T-helper 9 cell (primary cell): ENCODE measurements around the gene EVL.

Experiments used
- DNase-seq: peaks from one replicate; pipeline ENCODE4 v3.0.0-alpha.2; 2020

The EVL gene

DNA sequence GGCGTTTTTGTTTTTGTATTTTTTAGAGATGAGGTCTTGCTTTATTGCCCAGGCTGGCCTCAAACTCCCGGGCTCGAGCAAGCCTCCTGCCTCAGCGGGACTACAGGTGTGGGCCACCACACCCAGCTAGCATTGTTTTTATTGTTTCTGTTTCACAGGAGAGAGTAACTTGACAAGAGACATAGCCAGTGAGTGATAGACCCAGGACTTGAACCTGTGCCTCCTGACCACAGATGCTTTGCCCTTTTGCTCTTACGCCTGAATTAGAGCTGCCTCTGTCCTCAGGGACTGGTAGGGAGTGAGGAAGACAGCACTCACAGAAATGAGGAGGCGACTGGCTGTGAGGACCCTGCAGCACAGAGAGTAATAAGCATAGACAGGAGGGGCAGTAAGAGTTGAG is 2.3 kb downstream of the EVL start:
- DNase-seq = no peak

GRCh38 chr14:100067971-100068959 is 3.0 kb downstream of the EVL start:
- peak; percentile 82 for DNase-seq

GRCh38 chr14:100069161-100069800 is 4.1 kb downstream of the EVL start:
- DNase-seq = no peak

DNA sequence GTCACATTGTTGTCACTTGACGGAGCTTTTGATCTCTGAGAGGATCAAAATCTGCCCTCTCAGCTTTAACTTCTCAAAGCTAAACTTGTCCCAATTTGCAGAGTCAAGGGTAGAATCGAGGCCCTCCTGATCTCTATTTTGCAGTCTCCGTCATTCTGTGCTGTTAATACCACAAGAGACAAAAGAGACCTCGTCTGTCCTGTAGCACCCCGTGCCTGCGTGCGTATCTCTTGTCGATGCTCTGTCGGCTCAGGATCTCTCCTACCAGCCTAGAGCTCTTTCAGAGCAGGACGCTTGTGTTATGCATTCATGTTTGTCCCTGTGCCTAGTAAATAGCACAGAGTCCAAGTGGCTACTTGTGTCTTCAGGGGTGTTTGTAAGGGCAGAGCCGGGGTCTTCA is 5.1 kb downstream of the EVL start:
- DNase-seq = no peak

GRCh38 chr14:100071545-100071944 is 6.3 kb downstream of the EVL start:
- DNase-seq = no peak

GRCh38 chr14:100072783-100073346 is 7.6 kb downstream of the EVL start:
- DNase-seq = peak; percentile 56

GRCh38 chr14:100073576-100074430 is 8.6 kb downstream of the EVL start:
- DNase-seq = no peak

- no peak for DNase-seq
Measured at GRCh38 chr14:100074431-100075100, 9.3 kb downstream of the EVL start.

DNA sequence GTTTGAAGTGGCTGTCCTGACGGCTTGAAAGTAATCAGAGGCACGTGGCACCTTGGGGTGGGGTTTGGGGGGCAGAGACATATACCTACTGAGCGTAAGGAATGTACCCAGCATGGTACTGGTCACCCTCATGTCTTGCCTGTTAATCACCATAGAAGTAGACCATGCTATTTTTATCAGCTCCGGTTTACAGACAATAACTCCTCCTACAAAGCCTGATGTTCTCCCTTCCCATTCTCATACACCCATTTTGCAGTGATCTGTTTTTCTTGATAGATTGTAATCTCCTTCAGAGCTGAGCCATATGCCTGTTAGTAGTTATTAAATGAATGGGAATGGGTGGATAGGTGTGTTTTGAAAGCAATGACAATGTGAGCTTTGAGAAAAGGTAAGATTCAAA is 10.5 kb downstream of the EVL start:
- no peak for DNase-seq

GRCh38 chr14:100076133-100076532 is 10.9 kb downstream of the EVL start:
- DNase-seq = no peak

DNA sequence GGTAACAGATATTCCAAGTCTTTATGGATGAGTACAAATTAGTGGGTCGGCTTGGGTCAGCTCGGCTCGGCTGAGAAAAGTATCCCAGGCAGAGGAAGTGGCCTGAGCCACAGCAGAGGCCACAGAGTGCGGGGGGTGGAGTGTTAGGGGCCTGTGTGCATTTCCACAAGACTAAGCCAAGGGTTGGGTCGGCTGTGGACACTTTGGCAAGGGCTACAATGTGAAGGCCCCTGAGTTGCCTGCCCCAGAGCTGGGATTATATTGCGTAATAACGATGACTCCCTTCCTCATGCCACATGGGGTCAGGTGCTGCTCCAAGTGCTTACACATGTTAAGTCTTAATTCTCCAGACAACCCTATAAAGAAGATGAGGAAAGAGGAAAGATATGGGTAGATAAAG is 11.4 kb downstream of the EVL start:
- no peak for DNase-seq

DNA sequence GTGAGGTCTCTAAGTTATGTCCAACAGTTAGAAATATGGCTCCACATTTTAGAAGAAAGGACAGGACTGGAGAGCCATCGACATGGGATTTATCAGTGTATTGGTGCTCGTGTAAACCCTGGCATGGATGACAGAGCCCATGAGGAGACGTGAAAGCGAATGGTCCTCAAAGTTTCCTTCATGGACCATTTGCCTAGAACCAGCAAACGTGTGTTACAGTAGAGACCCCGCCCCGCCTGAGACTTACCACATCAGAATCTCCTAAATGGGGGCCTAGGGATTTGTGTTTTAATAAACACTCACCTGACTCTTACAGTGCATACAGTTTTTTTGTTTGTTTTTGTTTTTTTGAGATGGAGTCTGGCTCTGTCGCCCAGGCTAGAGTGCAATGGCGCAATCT is 12.2 kb downstream of the EVL start:
- no peak for DNase-seq

- no peak for DNase-seq
Measured at GRCh38 chr14:100078216-100078803, 13.1 kb downstream of the EVL start.

DNA sequence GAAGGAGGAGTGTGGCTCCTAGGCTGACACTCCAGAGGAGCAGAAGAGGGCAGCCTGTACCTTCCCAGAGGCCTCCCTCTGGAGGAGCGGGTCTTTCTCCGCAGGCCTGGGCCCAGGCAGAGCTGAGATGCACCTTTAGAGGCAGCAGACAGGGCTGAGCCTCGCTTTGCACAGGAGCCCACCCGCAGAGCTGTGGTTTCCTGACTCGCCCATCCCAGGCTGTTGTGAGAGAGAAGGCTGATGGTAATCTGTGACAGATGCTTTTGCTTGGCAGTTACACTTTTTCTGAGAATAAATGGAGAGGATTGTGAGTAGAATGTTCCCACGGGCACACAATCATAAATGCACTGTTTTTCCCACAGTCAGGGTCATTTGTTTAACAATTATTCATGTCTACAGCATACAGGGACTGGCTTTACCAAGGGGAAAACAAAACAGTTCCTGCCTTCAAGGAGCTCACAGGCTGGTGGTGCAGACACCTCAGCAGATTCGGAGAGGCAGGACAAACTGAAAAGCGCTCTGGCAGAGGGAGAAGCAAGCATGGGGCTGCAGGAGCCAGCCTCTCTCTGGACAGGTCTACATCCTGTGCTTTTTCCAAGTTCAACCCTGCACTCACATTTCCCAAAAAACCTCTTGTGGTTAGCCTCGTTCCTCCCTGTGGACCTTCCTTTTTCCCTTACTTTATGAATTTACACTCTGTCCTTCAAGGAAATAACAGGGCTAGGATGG is 13.9 kb downstream of the EVL start:
- peak; percentile 81 for DNase-seq

DNA sequence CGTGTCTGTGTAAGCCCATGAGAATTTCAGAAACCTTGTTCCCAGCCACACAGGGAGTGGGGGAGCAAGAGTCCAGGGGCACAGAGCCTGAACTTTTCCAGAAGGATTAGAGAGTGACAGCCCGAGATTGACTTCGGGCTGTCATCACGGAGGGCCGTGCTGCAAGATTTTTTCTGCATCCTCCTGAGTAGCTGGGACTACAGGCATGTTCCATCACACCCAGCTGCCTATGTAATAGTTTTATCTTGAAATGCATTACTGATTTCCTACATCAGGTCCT is 14.4 kb downstream of the EVL start:
- no peak for DNase-seq

- DNase-seq = no peak
Measured at GRCh38 chr14:100080206-100080605, 15.0 kb downstream of the EVL start.

DNA sequence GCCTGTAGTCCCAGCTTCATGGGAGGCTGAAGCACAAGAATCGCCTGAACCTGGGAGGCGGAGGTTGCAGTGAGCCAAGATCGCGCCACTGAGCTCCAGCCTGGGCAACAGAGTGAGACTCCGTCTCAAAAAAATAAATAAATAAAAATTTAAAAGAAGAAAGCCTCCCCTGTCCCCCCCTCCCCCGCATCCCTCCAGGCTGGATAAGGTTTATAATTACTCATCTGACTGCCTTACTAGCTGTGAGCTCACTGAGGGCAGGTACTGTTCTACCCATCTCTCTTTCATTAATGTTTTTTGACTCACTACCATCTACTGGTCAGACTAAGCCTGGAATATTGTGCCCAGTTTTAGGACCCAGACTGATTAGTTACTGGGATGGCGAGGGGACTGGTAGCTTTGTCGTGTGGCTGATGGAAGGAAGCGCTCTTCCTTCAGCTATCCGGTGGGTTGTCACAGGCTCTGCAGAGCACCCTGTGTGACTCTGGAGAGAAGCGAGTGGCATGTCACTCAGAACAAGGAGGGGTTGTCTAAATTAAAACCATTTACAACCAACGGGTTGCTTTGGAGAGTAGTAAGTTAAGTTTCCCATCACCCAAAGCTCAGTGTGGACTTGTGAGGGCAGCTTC is 16.9 kb downstream of the EVL start:
- DNase-seq = no peak

DNA sequence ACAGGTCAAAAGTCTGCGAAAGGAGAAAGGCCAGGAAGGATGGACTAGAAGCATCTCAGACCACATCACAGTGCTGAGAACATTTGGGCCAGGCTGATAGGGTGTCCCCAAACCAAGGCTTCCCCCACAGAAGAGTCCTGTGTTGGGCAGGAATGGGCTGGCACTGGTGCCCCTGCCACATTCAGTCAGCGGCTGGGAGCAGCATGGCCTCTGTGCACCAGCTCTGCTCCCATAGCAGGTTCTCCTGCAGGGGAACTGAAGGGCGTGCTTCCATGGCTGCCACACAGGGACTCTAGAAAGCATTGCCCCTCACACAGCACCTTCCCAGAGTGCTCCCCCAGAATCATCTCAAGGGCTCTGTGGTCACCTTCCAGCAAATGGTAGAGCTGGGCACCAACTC is 17.5 kb downstream of the EVL start:
- no peak for DNase-seq

DNA sequence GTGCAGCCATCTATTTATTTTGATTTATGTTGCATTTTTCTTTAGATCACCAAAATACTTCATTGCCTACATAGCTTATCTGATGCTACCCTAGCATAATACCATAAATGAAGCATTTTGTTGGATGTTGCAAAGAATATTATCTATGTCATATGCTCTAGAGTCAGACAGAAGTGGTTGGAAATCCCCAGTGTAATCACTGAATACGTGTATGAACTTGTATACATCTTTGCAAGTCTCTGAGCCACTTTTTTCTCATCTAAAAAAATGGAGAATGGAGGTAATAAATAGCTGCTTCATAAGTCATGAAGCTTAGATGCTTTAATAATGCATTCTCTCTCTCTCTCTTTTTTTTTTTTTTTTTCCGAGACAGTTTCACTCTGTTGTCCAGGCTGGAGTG is 18.5 kb downstream of the EVL start:
- DNase-seq = no peak

DNA sequence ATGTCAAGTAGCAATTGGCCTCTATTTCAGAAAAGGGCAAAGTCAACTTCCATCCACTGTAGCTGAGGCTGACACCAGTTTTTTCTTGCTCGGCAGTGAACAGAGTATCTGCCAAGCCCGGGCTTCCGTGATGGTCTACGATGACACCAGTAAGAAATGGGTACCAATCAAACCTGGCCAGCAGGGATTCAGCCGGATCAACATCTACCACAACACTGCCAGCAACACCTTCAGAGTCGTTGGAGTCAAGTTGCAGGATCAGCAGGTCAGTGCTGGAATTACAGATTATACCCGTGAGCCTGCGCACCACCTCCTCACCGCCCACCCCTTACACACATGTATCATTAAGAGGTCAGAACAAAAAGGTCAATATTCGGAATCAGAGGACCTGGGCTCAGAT is 19.4 kb downstream of the EVL start:
- DNase-seq = no peak

DNA sequence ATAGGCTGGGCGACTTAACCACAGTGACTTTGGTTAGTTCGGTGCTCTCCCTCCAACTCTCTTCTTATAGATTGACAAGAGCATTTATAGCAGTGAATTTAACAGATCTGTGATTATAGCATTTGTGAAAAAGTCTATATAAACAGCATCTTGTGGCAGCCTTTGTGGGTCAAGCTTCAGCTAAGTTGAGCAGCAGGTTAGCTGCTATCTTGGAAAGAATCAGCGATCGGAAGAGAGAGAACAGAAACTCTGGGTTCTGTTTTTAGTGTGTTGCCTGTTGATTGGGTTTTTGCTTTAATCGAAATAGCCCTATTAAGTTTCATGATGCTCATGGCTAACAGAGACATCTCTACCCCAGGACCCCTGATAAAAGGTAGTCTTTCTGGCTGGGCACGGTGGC is 20.2 kb downstream of the EVL start:
- DNase-seq = no peak
